Neuronal stem cell (in vitro differentiated cells): ENCODE data around the gene SCAMP2.

Experiments
- DNase-seq: peaks from one replicate; pipeline ENCODE4 v3.0.0-alpha.2; 2013; ENCODE audit warnings: low spot score
- H2AFZ ChIP-seq: one replicate; pipeline ENCODE4 v1.6.1; 2013; ENCODE audit warnings: mild to moderate bottlenecking, low read length, inconsistent platforms
- H2AK5ac ChIP-seq: 2 replicates; pipeline ENCODE4 v1.6.1; 2013; ENCODE audit warnings: low read depth, mild to moderate bottlenecking, inconsistent platforms, low read length, moderate library complexity, mixed read lengths
- H2BK120ac ChIP-seq: 2 replicates; pipeline ENCODE4 v1.6.1; 2013; ENCODE audit warnings: low read depth, mild to moderate bottlenecking, inconsistent platforms, low read length, moderate library complexity, mixed read lengths
- H2BK12ac ChIP-seq: one replicate; pipeline ENCODE4 v1.6.1; 2013; ENCODE audit warnings: low read length, inconsistent platforms
- H2BK15ac ChIP-seq: 2 replicates; pipeline ENCODE4 v1.6.1; 2013; ENCODE audit warnings: mild to moderate bottlenecking, low read length, inconsistent platforms, mixed read lengths
- H2BK5ac ChIP-seq: one replicate; pipeline ENCODE4 v1.6.1; 2013; ENCODE audit warnings: inconsistent platforms, mild to moderate bottlenecking, low read length, moderate library complexity
- H3K14ac ChIP-seq: one replicate; pipeline ENCODE4 v1.6.1; 2013; ENCODE audit warnings: low read length, inconsistent platforms
- H3K18ac ChIP-seq: 2 replicates; pipeline ENCODE4 v1.6.1; 2013; ENCODE audit warnings: low read length, inconsistent platforms
- H3K23ac ChIP-seq: 2 replicates; pipeline ENCODE4 v1.6.1; 2013; ENCODE audit warnings: low read depth, mild to moderate bottlenecking, mixed read lengths, low read length, inconsistent platforms; ENCODE audit not compliant: poor library complexity
- H3K27ac ChIP-seq: replicated peaks from 3 replicates; pipeline ENCODE4 v1.5.1; 2013; ENCODE audit warnings: low read length, inconsistent platforms
- H3K27me3 ChIP-seq, 3 experiments: 2 replicates each; pipeline ENCODE4 v1.6.1; 2013; ENCODE audit warnings: low read length in 3 of 3, mild to moderate bottlenecking in 2 of 3, inconsistent platforms in 1 of 3, low read depth in 1 of 3, mixed read lengths in 1 of 3, moderate library complexity in 1 of 3; ENCODE audit not compliant: control insufficient read depth in 3 of 3, insufficient read depth in 3 of 3
- H3K36me3 ChIP-seq, 2 donors: replicated peaks in 1 of 2; 2 replicates each; pipeline ENCODE4 v1.6.1; 2013; ENCODE audit warnings: low read length in 2 of 2; ENCODE audit not compliant: control insufficient read depth in 2 of 2, insufficient read depth in 2 of 2
- H3K4ac ChIP-seq: 2 replicates; pipeline ENCODE4 v1.6.1; 2013; ENCODE audit warnings: inconsistent platforms, mild to moderate bottlenecking, low read length, moderate library complexity
- H3K4me1 ChIP-seq, 2 donors: 1 replicate in 1 of 2; 2 replicates in 1 of 2; pipeline ENCODE4 v1.6.1; 2013; ENCODE audit warnings: low read length in 2 of 2, low read depth in 1 of 2; ENCODE audit not compliant: control insufficient read depth in 2 of 2, insufficient read depth in 1 of 2
- H3K4me2 ChIP-seq: one replicate; pipeline ENCODE4 v1.6.1; 2013; ENCODE audit warnings: mild to moderate bottlenecking, low read length, inconsistent platforms; ENCODE audit not compliant: insufficient read depth, poor library complexity, severe bottlenecking
- H3K4me3 ChIP-seq, 2 donors: 2 replicates each; pipeline ENCODE4 v1.5.1; 2013; ENCODE audit warnings: low read length in 2 of 2, mild to moderate bottlenecking in 2 of 2, inconsistent platforms in 1 of 2, moderate library complexity in 1 of 2
- H3K79me1 ChIP-seq: one replicate; pipeline ENCODE4 v1.6.1; 2013; ENCODE audit warnings: low read depth, mild to moderate bottlenecking, inconsistent platforms, low read length, moderate library complexity
- H3K9ac ChIP-seq: one replicate; pipeline ENCODE4 v1.6.1; 2013; ENCODE audit warnings: mild to moderate bottlenecking, low read depth, low read length, inconsistent platforms; ENCODE audit not compliant: poor library complexity
- H3K9me3 ChIP-seq, 2 donors: replicated peaks in 1 of 2; 2 replicates each; pipeline versions ENCODE3 to v1.6.1; 2013; ENCODE audit warnings: low read length in 2 of 2, mild to moderate bottlenecking in 2 of 2, inconsistent platforms in 1 of 2, low read depth in 1 of 2, mixed read lengths in 1 of 2, moderate library complexity in 1 of 2; ENCODE audit not compliant: control insufficient read depth in 2 of 2, insufficient read depth in 1 of 2
- H4K8ac ChIP-seq: one replicate; pipeline ENCODE4 v1.6.1; 2013; ENCODE audit warnings: low read depth, mild to moderate bottlenecking, inconsistent platforms, low read length, moderate library complexity
- H4K91ac ChIP-seq: one replicate; pipeline ENCODE4 v1.6.1; 2013; ENCODE audit warnings: low read length, low read depth, mild to moderate bottlenecking, inconsistent platforms; ENCODE audit not compliant: poor library complexity
- WGBS, 2 donors: extraction: QIAGEN DNeasy Blood & Tissue Kit; methylation state at CpG; one replicate each; pipeline ENCODE4 v1.1.7; 2013; ENCODE audit warnings: missing lambda C conversion rate in 2 of 2, mixed read lengths in 1 of 2; ENCODE audit not compliant: insufficient read length in 2 of 2, insufficient replicate concordance in 1 of 2; ENCODE audit errors: extremely low coverage in 2 of 2; 5-methylcytosine and 5-hydroxymethylcytosine counted together

Gene SCAMP2

DNA sequence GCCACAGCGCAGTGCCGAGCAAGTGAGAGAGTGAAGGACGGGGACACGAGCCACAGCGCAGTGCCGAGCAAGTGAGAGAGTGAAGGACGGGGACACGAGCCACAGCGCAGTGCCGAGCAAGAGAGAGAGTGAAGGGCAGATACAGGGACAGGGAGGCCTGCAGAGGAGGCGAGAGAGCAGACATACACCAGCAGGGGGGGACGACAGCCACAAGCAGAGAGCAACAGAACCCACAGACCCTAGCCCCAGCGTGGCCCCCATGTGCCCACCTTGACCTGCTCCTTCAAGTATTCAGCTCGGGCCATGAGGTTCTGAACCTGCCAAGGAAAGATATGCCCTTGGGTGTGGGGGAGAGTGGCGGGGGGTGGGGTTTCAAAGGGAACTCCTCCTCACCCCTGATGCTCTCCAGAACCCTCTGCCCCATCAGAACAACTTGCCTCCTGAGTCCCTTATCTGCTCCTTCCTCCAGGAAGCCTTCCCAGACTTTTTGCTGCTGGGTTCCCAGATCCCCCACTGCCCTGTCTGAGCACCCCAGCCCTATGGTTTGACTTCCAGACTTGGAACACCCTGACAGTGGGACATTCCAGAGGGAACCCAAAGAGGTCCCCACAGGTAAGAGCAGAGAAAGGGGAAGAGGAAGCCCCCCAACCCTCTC, 35.6 kb downstream of the SCAMP2 start:
- no peak overlapping the region for H3K4me2 ChIP-seq
- H2BK12ac ChIP-seq: no peak overlapping the region
- no peak overlapping the region for H3K23ac ChIP-seq
- H2BK15ac ChIP-seq: no peak overlapping the region
- H3K9ac ChIP-seq: no peak overlapping the region
- no peaks in the 10 kb centered on the region for H3K27me3 ChIP-seq
- peaks cover 0 to 3% of the 10 kb centered on the region in 2 donors for H3K4me1 ChIP-seq
- H3K4me3 ChIP-seq: no peak overlapping the region
- H3K14ac ChIP-seq: no peak overlapping the region
- no peak overlapping the region for H2BK120ac ChIP-seq
- H3K79me1 ChIP-seq: peaks cover 3% of the 10 kb centered on the region
- H2AK5ac ChIP-seq: no peak overlapping the region
- no peak overlapping the region for H3K4ac ChIP-seq
- DNase-seq: no peak
- no peaks in the 10 kb centered on the region for H3K9me3 ChIP-seq
- no peak overlapping the region for H3K27ac ChIP-seq
- H2AFZ ChIP-seq: no peak overlapping the region
- no peak overlapping the region for H3K18ac ChIP-seq
- no peak overlapping the region for H4K91ac ChIP-seq
- peaks cover 0 to 55% of the 10 kb centered on the region in 2 donors for H3K36me3 ChIP-seq
- no CpG with 5 or more reads among the region's 15 CpGs for WGBS, 2 donors
- peak overlapping the region; percentile 34 for H2BK5ac ChIP-seq
- H4K8ac ChIP-seq: no peak overlapping the region

DNA sequence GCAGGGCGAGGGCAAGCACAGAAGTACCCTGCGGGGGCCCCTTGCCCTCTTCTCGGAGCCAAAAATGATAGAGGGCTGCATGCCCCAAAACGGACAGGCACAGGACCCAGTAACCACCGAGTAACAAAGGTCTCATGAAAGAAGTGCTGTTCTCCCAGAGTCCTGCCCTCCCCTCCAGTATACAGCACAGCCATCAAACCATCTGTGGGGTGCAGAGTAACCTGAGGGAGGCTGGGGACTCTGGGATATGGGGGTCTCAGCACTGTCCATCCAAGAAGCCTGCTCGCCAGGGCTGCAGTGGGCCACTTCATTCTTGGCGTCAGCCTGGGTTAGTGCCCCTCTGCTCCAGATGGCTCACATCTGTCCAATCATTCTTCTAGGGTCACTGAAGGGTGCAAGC, 36.3 kb downstream of the SCAMP2 start:
- H4K8ac ChIP-seq: no peak overlapping the region
- no peak overlapping the region for H3K14ac ChIP-seq
- H2BK15ac ChIP-seq: no peak overlapping the region
- H3K27me3 ChIP-seq: no peaks in the 10 kb centered on the region
- no peak overlapping the region for H3K18ac ChIP-seq
- H2BK12ac ChIP-seq: no peak overlapping the region
- DNase-seq: no peak
- no peak overlapping the region for H3K4ac ChIP-seq
- no peak overlapping the region for H3K4me3 ChIP-seq
- H3K4me2 ChIP-seq: no peak overlapping the region
- H2BK120ac ChIP-seq: no peak overlapping the region
- no peak overlapping the region for H2AK5ac ChIP-seq
- no peak overlapping the region for H3K27ac ChIP-seq
- no peak overlapping the region for H4K91ac ChIP-seq
- H2AFZ ChIP-seq: no peak overlapping the region
- no peak overlapping the region for H2BK5ac ChIP-seq
- H3K4me1 ChIP-seq: peaks cover 0 to 5% of the 10 kb centered on the region in 2 donors
- no peak overlapping the region for H3K9ac ChIP-seq
- H3K9me3 ChIP-seq: no peaks in the 10 kb centered on the region
- WGBS, 2 donors: no CpG with 5 or more reads among the region's 7 CpGs
- H3K23ac ChIP-seq: no peak overlapping the region
- no peaks in the 10 kb centered on the region for H3K79me1 ChIP-seq
- peaks cover 0 to 55% of the 10 kb centered on the region in 2 donors for H3K36me3 ChIP-seq

DNA sequence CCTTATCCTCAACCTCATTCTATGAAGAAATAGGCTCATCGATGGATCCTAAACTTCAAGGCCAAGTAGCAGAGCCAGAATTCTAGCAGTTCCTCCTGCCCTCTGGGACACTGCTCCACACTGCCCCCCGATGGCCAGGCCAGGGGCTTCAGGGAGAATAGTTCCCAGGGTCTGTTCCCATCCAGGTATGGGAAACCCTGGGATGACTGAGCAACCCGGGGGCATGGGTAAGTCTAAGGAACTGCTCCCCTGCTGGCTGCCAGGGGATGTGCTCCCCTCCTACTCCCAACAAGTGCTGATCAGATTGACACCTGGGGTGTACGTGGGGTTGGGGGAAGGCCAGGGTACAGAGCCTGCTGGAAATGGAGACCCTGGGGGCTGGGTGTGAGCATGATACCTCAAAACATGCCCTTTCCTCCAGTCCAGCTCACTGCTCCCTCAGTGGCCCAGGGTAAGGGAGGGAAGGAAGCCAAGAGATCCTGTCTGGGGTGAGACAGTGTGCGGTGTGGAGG, 37.8 kb downstream of the SCAMP2 start:
- Histone ChIP-seq H3K14ac (no peak overlapping the region), H3K27ac (no peak overlapping the region), H3K4me1 (peaks cover 0 to 5% of the 10 kb centered on the region in 2 donors), H3K4ac (no peak overlapping the region), H2BK12ac (no peak overlapping the region), H2AFZ (no peak overlapping the region), H4K8ac (no peak overlapping the region), H3K27me3 (peaks cover 0 to 12% (median 0%) of the 10 kb centered on the region in 3 experiments), H2BK120ac (no peak overlapping the region), H3K9me3 (no peaks in the 10 kb centered on the region), H2BK5ac (peak overlapping the region; percentile 75), H3K4me3 (peak overlapping the region in 1 of 2 donors; percentile 29), H3K4me2 (no peak overlapping the region), H3K18ac (no peak overlapping the region), H2BK15ac (no peak overlapping the region), H3K9ac (no peak overlapping the region), H2AK5ac (no peak overlapping the region), H3K23ac (peak overlapping the region; percentile 44), H4K91ac (no peak overlapping the region), H3K79me1 (no peaks in the 10 kb centered on the region), H3K36me3 (peaks cover 0 to 40% of the 10 kb centered on the region in 2 donors)
- no peak for DNase-seq
- WGBS, 2 donors: no CpG with 5 or more reads among the region's 5 CpGs

DNA sequence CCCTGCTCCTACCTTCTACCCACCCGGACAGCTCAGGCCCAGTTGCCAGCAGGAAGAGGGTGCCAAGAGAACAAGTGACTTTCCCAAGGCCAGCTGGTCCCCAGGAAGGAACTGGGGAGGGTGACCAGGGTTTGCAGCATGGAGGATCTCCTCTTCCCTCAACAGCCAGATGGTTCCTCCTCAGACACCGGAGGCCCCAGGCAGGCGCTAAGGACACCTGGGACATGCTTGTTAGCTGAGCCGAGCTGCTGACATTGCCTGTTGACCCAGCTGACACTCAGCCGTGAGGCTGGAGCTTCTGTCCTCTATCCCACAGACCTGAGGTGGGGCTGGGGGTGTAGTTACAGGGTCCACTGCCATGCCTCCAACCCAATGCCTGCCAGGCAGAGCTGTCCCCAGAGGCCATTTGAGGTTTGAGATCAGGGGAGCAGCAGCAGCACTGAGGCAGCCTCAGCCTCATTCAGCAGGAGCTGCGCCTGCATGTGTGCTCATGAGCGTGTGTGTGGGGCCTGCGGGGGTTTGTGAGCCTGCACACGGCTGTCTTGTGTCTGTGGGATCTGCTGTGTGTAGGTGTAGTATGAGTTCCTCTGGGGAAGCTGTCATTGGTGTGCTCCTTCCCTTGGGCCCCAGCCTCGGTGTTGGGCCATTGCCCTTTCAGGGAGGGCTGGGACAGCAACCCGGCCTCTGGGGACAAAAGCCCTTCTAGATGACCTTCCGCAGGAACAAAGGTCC, 39.6 kb downstream of the SCAMP2 start:
- no CpG with 5 or more reads among the region's 12 CpGs for WGBS, 2 donors
- Histone ChIP-seq H3K4me1 (peaks cover 0 to 5% of the 10 kb centered on the region in 2 donors), H2AK5ac (no peak overlapping the region), H4K8ac (no peak overlapping the region), H2BK12ac (no peak overlapping the region), H3K23ac (no peak overlapping the region), H3K27me3 (peaks cover 0 to 28% (median 0%) of the 10 kb centered on the region in 3 experiments), H3K18ac (no peak overlapping the region), H4K91ac (no peak overlapping the region), H2BK15ac (no peak overlapping the region), H3K9ac (no peak overlapping the region), H3K27ac (no peak overlapping the region), H3K14ac (no peak overlapping the region), H2BK120ac (no peak overlapping the region), H3K4me3 (no peak overlapping the region), H2BK5ac (peak overlapping the region; percentile 66), H3K36me3 (peaks cover 0 to 23% of the 10 kb centered on the region in 2 donors), H3K79me1 (no peaks in the 10 kb centered on the region), H3K4me2 (no peak overlapping the region), H3K4ac (no peak overlapping the region), H3K9me3 (no peaks in the 10 kb centered on the region), H2AFZ (no peak overlapping the region)
- DNase-seq: no peak
